ENCODE results near the gene VIPR1.

Gene VIPR1

GRCh38 chr3:42513521-42513920 is 11.1 kb downstream of the VIPR1 start:
- no peak for DNase-seq

GRCh38 chr3:42514876-42515275 is 12.4 kb downstream of the VIPR1 start:
- DNase-seq = no peak

- DNase-seq = no peak
These were observed 13.0 kb downstream of the VIPR1 start for GRCh38 chr3:42515391-42515916.

- DNase-seq = no peak
These were observed 13.5 kb downstream of the VIPR1 start for GRCh38 chr3:42515976-42516375.

GRCh38 chr3:42516443-42516842 is 14.0 kb downstream of the VIPR1 start:
- DNase-seq = no peak

- no peak for DNase-seq
These were observed 14.7 kb downstream of the VIPR1 start for GRCh38 chr3:42517117-42517516.

GRCh38 chr3:42518800-42519567 is 16.5 kb downstream of the VIPR1 start:
- no peak for DNase-seq

- no peak for DNase-seq
These were observed 17.1 kb downstream of the VIPR1 start for GRCh38 chr3:42519568-42519962.

- DNase-seq = no peak
These were observed 17.9 kb downstream of the VIPR1 start for GRCh38 chr3:42520336-42520735.

- DNase-seq = no peak
These were observed 18.5 kb downstream of the VIPR1 start for GRCh38 chr3:42520906-42521305.

- no peak for DNase-seq
These were observed 22.3 kb downstream of the VIPR1 start for GRCh38 chr3:42524751-42525150.

GRCh38 chr3:42525212-42525611 is 22.8 kb downstream of the VIPR1 start:
- no peak for DNase-seq

- no peak for DNase-seq
These were observed 23.4 kb downstream of the VIPR1 start for GRCh38 chr3:42525736-42526345.

- no peak for DNase-seq
These were observed 24.3 kb downstream of the VIPR1 start for GRCh38 chr3:42526616-42527367.

GRCh38 chr3:42527368-42527917 is 25.0 kb downstream of the VIPR1 start:
- DNase-seq = no peak

- no peak for DNase-seq
These were observed 27.0 kb downstream of the VIPR1 start for GRCh38 chr3:42529468-42529867.

- no peak for DNase-seq
These were observed 27.6 kb downstream of the VIPR1 start for GRCh38 chr3:42530073-42530472.

- no peak for DNase-seq
These were observed 29.0 kb downstream of the VIPR1 start for GRCh38 chr3:42531470-42531869.

- no peak for DNase-seq
These were observed 29.8 kb downstream of the VIPR1 start for GRCh38 chr3:42532229-42532628.

GRCh38 chr3:42533161-42533897 is 30.9 kb downstream of the VIPR1 start:
- no peak for DNase-seq

GRCh38 chr3:42535981-42536784 is 33.7 kb downstream of the VIPR1 start:
- DNase-seq = no peak

- no peak for DNase-seq
These were observed 34.9 kb downstream of the VIPR1 start for GRCh38 chr3:42537350-42537749.

All from NCI-H774 (cell line).